K562 (cell line): ENCODE data around the gene RAB7A. TPM values are rescaled to one million over a fixed set of nuclear protein-coding genes. Genes with fewer than 3 reads are reported as not detected.

Experiments
- CGGBP1 ChIP-seq: fragments of 250-450 bp; sonication (Bioruptor Pico); IDR thresholded peaks from 2 replicates; pipeline ENCODE4 v1.9.0; 2021; ENCODE audit warnings: mild to moderate bottlenecking
- EHMT2 ChIP-seq: fragments of 450-650 bp; IDR thresholded peaks from 2 replicates; pipeline ENCODE4 v1.6.1; 2018; ENCODE audit warnings: antibody characterized with exemption
- GABPA ChIP-seq: fragments of 200-800 bp; sonication (Bioruptor generic); conservative IDR thresholded peaks from 2 replicates; pipeline ENCODE4 v1.6.1; 2016; ENCODE audit warnings: low read depth, missing genetic modification characterization, missing compliant biosample characterization
- JUND ChIP-seq, 2 experiments: IDR thresholded peaks; 2 replicates in 1 of 2; 3 replicates in 1 of 2; pipeline ENCODE4 v1.6.1; 2011; ENCODE audit warnings: borderline replicate concordance in 2 of 2, low read depth in 2 of 2, low read length in 2 of 2, improper control_type of control experiment in 1 of 2, missing biosample characterization in 1 of 2, missing genetic modification characterization in 1 of 2, missing genetic modification reagents in 1 of 2
- KAT8 ChIP-seq: fragments of 450-650 bp; IDR thresholded peaks from 2 replicates; pipeline ENCODE4 v1.6.1; 2016; ENCODE audit warnings: low read depth, mild to moderate bottlenecking
- MECOM ChIP-seq: fragments of 250-450 bp; sonication (Bioruptor Pico); IDR thresholded peaks from 2 replicates; pipeline ENCODE4 v1.8.0; 2022; ENCODE audit warnings: inconsistent platforms
- PCBP2 ChIP-seq: fragments of 200-400 bp; formaldehyde crosslinking; IDR thresholded peaks from 2 replicates; pipeline ENCODE4 v1.6.1; 2018; ENCODE audit warnings: low read length, low read depth, mild to moderate bottlenecking, moderate library complexity; ENCODE audit not compliant: poor library complexity, severe bottlenecking
- SMC3 ChIP-seq: conservative IDR thresholded peaks from 2 replicates; pipeline ENCODE4 v1.6.1; 2011; ENCODE audit warnings: low read depth, low read length, improper control_type of control experiment; ENCODE audit not compliant: insufficient read depth
- ZKSCAN3 ChIP-seq: fragments of 250-450 bp; sonication (Bioruptor Pico); IDR thresholded peaks from 2 replicates; pipeline ENCODE4 v1.4.0; 2020
- ZNF57 ChIP-seq: fragments of 450-650 bp; formaldehyde crosslinking; IDR thresholded peaks from 2 replicates; pipeline ENCODE4 v1.4.0; 2020; ENCODE audit warnings: mild to moderate bottlenecking, moderate library complexity
- polyA plus RNA-seq, 8 experiments: library from polyadenylated mRNA; depleted of rRNA in 4 of 8; stranded (reverse) in 5 of 8; unstranded in 3 of 8; fragments of >200 nt; fragmentation: Nextera tagmentation in 2 of 8; fragmentation: Illumina TruSeq in 1 of 8; extraction: Ambion mirVana in 2 of 8; extraction: Trizol in 1 of 8; gene quantifications; 2 replicates each; pipeline versions ENCODE4 v1.2.1 to v1.2.3, GENCODE V29; 2011 to 2014; ENCODE audit warnings: inconsistent platforms in 1 of 8, missing spikeins in 1 of 8
- total RNA-seq, 7 experiments: library from RNA; depleted of rRNA in 6 of 7; stranded (reverse); fragments of >200 nt in 6 of 7; fragmentation: Illumina TruSeq in 2 of 7; extraction: Trizol in 2 of 7; gene quantifications; 2 replicates each; pipeline versions ENCODE4 v1.2.1 to v1.2.3, GENCODE V29; 2011 to 2021; ENCODE audit warnings: low replicate concordance in 1 of 7
- TF ChIP-seq, protein P1 (sequence below), 2 experiments: IDR thresholded peaks; 2 replicates each; pipeline ENCODE4 v1.6.1; 2011; ENCODE audit warnings: borderline replicate concordance in 1 of 2, control low read depth in 1 of 2, low read depth in 1 of 2, low read length in 1 of 2, mild to moderate bottlenecking in 1 of 2, mixed read lengths in 1 of 2, moderate library complexity in 1 of 2; ENCODE audit not compliant: insufficient read depth in 1 of 2, insufficient read length in 1 of 2, poor library complexity in 1 of 2, severe bottlenecking in 1 of 2; ENCODE audit errors: extremely low read depth in 1 of 2
- TF ChIP-seq, protein P2 (sequence below): IDR thresholded peaks from 2 replicates; pipeline ENCODE4 v1.6.1; 2011; ENCODE audit warnings: borderline replicate concordance, low read depth, mild to moderate bottlenecking, moderate library complexity, low read length; ENCODE audit not compliant: insufficient read depth, poor library complexity, severe bottlenecking
- TF ChIP-seq, protein P3 (sequence below): IDR thresholded peaks from 3 replicates; pipeline ENCODE4 v1.6.1; 2011; ENCODE audit warnings: borderline replicate concordance, mild to moderate bottlenecking; ENCODE audit not compliant: insufficient read length, insufficient read depth

RAB7A gene
- total and polyA plus RNA-seq, 9 of the 15 experiments (the other 6 are each of a cell fraction or from before 2014, with no cell fraction given): 30.9 to 204 (median 72.8) TPM

GRCh38 chr3:128845119-128845777 is 119.3 kb downstream of the RAB7A start (continued):
- TF ChIP-seq, protein P1, sequence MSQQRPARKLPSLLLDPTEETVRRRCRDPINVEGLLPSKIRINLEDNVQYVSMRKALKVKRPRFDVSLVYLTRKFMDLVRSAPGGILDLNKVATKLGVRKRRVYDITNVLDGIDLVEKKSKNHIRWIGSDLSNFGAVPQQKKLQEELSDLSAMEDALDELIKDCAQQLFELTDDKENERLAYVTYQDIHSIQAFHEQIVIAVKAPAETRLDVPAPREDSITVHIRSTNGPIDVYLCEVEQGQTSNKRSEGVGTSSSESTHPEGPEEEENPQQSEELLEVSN (IDR thresholded peaks at IDR 0.05; ENCODE audit: borderline replicate concordance in 1 of 2, extremely low read depth in 1 of 2, insufficient read depth in 1 of 2, insufficient read length in 1 of 2, low read depth in 1 of 2, low read length in 1 of 2, poor library complexity in 1 of 2, severe bottlenecking in 1 of 2): no peak
- no peak for TF ChIP-seq JUND (IDR thresholded peaks at IDR 0.05; ENCODE audit: borderline replicate concordance, low read depth, low read length)
- TF ChIP-seq JUND (tag; IDR thresholded peaks at IDR 0.05; ENCODE audit: borderline replicate concordance, low read depth, low read length): no peak
- no peak for TF ChIP-seq MECOM
- TF ChIP-seq GABPA (tag): no peak
- TF ChIP-seq SMC3: no peak
- no peak for TF ChIP-seq CGGBP1
- no peak for TF ChIP-seq ZNF57 (CRISPR knock-in tag)
- TF ChIP-seq EHMT2: no peak
- no peak for TF ChIP-seq ZKSCAN3 (CRISPR knock-in tag)
- TF ChIP-seq KAT8: no peak
- TF ChIP-seq, protein P2, sequence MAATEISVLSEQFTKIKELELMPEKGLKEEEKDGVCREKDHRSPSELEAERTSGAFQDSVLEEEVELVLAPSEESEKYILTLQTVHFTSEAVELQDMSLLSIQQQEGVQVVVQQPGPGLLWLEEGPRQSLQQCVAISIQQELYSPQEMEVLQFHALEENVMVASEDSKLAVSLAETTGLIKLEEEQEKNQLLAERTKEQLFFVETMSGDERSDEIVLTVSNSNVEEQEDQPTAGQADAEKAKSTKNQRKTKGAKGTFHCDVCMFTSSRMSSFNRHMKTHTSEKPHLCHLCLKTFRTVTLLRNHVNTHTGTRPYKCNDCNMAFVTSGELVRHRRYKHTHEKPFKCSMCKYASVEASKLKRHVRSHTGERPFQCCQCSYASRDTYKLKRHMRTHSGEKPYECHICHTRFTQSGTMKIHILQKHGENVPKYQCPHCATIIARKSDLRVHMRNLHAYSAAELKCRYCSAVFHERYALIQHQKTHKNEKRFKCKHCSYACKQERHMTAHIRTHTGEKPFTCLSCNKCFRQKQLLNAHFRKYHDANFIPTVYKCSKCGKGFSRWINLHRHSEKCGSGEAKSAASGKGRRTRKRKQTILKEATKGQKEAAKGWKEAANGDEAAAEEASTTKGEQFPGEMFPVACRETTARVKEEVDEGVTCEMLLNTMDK: peak; percentile 8
- TF ChIP-seq, protein P3, sequence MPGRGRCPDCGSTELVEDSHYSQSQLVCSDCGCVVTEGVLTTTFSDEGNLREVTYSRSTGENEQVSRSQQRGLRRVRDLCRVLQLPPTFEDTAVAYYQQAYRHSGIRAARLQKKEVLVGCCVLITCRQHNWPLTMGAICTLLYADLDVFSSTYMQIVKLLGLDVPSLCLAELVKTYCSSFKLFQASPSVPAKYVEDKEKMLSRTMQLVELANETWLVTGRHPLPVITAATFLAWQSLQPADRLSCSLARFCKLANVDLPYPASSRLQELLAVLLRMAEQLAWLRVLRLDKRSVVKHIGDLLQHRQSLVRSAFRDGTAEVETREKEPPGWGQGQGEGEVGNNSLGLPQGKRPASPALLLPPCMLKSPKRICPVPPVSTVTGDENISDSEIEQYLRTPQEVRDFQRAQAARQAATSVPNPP: no peak
- TF ChIP-seq PCBP2: no peak
